ENCODE data around the gene MAGI2. TPM values are rescaled to one million over a fixed set of nuclear protein-coding genes. Genes with fewer than 3 reads are reported as not detected.

MAGI2 gene
- total and polyA plus RNA-seq, 9 donors = 7.1 to 20.4 (median 18.7) TPM

- Histone ChIP-seq H3K4me1 (ENCODE audit: insufficient read depth) (no peaks in the 10 kb centered on the region), H3K27me3 (no peaks in the 10 kb centered on the region), H3K27ac (no peak overlapping the region), H3K36me3 (no peaks in the 10 kb centered on the region), H3K9me3 (no peaks in the 10 kb centered on the region), H3K4me3 (no peak overlapping the region)
- no peak for DNase-seq
- WGBS, 3 donors = 98 to 99% (median 98%) methylated on average over 1 of the region's 1 CpG
- TF ChIP-seq CTCF (IDR thresholded peaks at IDR 0.05) = no peak
- no peak for TF ChIP-seq POLR2A (IDR thresholded peaks at IDR 0.05)
- TF ChIP-seq EP300 (IDR thresholded peaks at IDR 0.05) = no peak
- intact Hi-C loops (cut with DNase I) = no loop called here
Measured at GRCh38 chr7:78184299-78184698, 1269.2 kb downstream of the MAGI2 start.

- DNase-seq = no peak
- Histone ChIP-seq H3K9me3 (no peaks in the 10 kb centered on the region), H3K27me3 (no peaks in the 10 kb centered on the region), H3K4me1 (ENCODE audit: insufficient read depth) (peaks cover 9% of the 10 kb centered on the region), H3K27ac (no peak overlapping the region), H3K4me3 (no peak overlapping the region), H3K36me3 (no peaks in the 10 kb centered on the region)
- TF ChIP-seq EP300 (IDR thresholded peaks at IDR 0.05) = no peak
- no peak for TF ChIP-seq POLR2A (IDR thresholded peaks at IDR 0.05)
- no peak for TF ChIP-seq CTCF (IDR thresholded peaks at IDR 0.05)
- intact Hi-C loops (cut with DNase I) = no loop called here
- 94 to 99% (median 95%) methylated on average over 4 of the region's 4 CpGs for WGBS, 3 donors
Measured at GRCh38 chr7:78179827-78180477, 1273.5 kb downstream of the MAGI2 start.

DNA sequence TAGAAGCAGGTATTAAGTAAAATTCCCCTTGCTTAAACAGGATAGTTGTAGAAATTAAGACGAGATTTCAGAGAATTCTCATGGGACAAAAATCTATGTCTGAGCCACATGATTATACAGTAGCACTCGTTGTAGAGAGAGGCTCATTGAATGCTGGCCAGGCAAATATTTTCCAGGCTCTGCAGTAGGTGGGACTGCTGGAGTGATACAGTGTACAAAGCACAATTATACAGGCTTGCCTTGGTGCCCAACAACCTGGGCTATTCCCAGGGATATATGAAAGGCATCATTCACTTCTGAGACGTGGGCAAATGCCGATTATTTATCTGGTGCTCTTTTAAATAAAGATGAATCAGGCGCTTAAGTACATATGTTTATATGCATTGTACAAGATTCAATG is 1274.3 kb downstream of the MAGI2 start:
- H3K4me3 ChIP-seq = no peak overlapping the region
- no peaks in the 10 kb centered on the region for H3K36me3 ChIP-seq
- DNase-seq = no peak
- 72 to 79% (median 73%) methylated on average over 5 of the region's 5 CpGs for WGBS, 3 donors
- intact Hi-C loops (cut with DNase I) = no loop called here
- H3K27me3 ChIP-seq = no peaks in the 10 kb centered on the region
- TF ChIP-seq POLR2A (IDR thresholded peaks at IDR 0.05) (no peak), EP300 (IDR thresholded peaks at IDR 0.05) (no peak), CTCF (IDR thresholded peaks at IDR 0.05) (no peak)
- peaks cover 9% of the 10 kb centered on the region for H3K4me1 ChIP-seq (ENCODE audit: insufficient read depth)
- no peaks in the 10 kb centered on the region for H3K9me3 ChIP-seq
- no peak overlapping the region for H3K27ac ChIP-seq

DNA sequence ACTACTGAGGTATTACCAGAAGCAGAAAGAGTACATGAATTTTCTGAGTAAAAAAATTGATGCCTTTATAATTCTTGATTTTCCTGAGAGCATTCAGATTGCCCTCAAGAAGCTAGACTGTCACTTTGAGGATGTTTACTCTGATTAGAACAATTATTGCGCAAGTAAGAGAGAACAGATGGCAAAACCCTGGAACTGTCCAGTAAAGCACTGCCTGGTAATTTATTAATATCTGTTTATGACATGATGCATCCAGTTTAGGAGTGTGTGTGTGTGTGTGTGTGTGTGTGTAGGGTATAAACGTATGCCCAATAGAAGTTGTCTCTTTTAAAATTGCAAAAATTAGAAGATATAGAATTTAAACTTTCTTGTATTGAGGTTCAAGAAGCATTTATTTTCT is 1275.1 kb downstream of the MAGI2 start:
- H3K27me3 ChIP-seq = no peaks in the 10 kb centered on the region
- no peak overlapping the region for H3K4me3 ChIP-seq
- H3K4me1 ChIP-seq (ENCODE audit: insufficient read depth) = peaks cover 9% of the 10 kb centered on the region
- no peak overlapping the region for H3K27ac ChIP-seq
- no peak for DNase-seq
- 84 to 90% (median 87%) methylated on average over 2 of the region's 2 CpGs for WGBS, 3 donors
- no peaks in the 10 kb centered on the region for H3K9me3 ChIP-seq
- no peaks in the 10 kb centered on the region for H3K36me3 ChIP-seq
- intact Hi-C loops (cut with DNase I) = no loop called here
- TF ChIP-seq EP300 (IDR thresholded peaks at IDR 0.05) (no peak), CTCF (IDR thresholded peaks at IDR 0.05) (no peak), POLR2A (IDR thresholded peaks at IDR 0.05) (no peak)

Measured in ovary (tissue), 9 donors.